GM10266 (cell line): ENCODE measurements around the gene CACNA1B.

Experiments used
- DNase-seq: peaks from one replicate; pipeline ENCODE4 v3.0.0; 2012; ENCODE audit errors: extremely low spot score
- CTCF ChIP-seq: IDR thresholded peaks from 2 replicates; pipeline ENCODE4 v1.5.1; 2012; ENCODE audit warnings: mild to moderate bottlenecking, low read depth; ENCODE audit not compliant: control insufficient read depth, insufficient read depth; ENCODE audit errors: missing control alignments

Gene CACNA1B

GRCh38 chr9:138063785-138064184, 186.2 kb downstream of the CACNA1B start:
- TF ChIP-seq CTCF, result no peak
- no peak for DNase-seq

GRCh38 chr9:138064547-138064946, 187.0 kb downstream of the CACNA1B start:
- no peak for TF ChIP-seq CTCF
- no peak for DNase-seq

GRCh38 chr9:138065287-138065686, 187.7 kb downstream of the CACNA1B start:
- no peak for TF ChIP-seq CTCF
- DNase-seq, result no peak

- DNase-seq, result no peak
- no peak for TF ChIP-seq CTCF
These were observed 188.5 kb downstream of the CACNA1B start for GRCh38 chr9:138066049-138066448.

- no peak for DNase-seq
- TF ChIP-seq CTCF, result no peak
These were observed 190.2 kb downstream of the CACNA1B start for GRCh38 chr9:138067613-138068367.

- no peak for TF ChIP-seq CTCF
- no peak for DNase-seq
These were observed 191.0 kb downstream of the CACNA1B start for GRCh38 chr9:138068601-138069035.

- no peak for TF ChIP-seq CTCF
- no peak for DNase-seq
These were observed 192.3 kb downstream of the CACNA1B start for GRCh38 chr9:138069731-138070456.
